HTERT RPE-1 (cell line): Measurements from ENCODE around the gene BRD4.
"Not testable (repeated sequence)": the region's sequence is repeated elsewhere in the genome, so short reads cannot be mapped to it uniquely, and the experiment has no call there.

Experiments
- in situ Hi-C: fragments of 300-500 bp; cut with MboI; formaldehyde crosslinking; loops from 4 replicates; pipeline ENCODE4 v1.14.3; 2020; ENCODE audit warnings: low sequenced_read_pairs

BRD4 gene

GRCh38 chr19:15363048-15363447 is 30.7 kb upstream of the BRD4 start:
- in situ Hi-C loops: not testable (repeated sequence)

GRCh38 chr19:15360015-15360414 is 27.7 kb upstream of the BRD4 start:
- in situ Hi-C loops: not testable (repeated sequence)

GRCh38 chr19:15358918-15359317 is 26.6 kb upstream of the BRD4 start:
- in situ Hi-C loops: no loop called here

GRCh38 chr19:15357906-15358305 is 25.6 kb upstream of the BRD4 start:
- in situ Hi-C loops: no loop called here

GRCh38 chr19:15354566-15355296 is 22.4 kb upstream of the BRD4 start:
- in situ Hi-C loops: no loop called here

- in situ Hi-C loops: no loop called here
These were observed 21.6 kb upstream of the BRD4 start for GRCh38 chr19:15353908-15354307.

GRCh38 chr19:15352535-15352934 is 20.2 kb upstream of the BRD4 start:
- in situ Hi-C loops: not testable (repeated sequence)

GRCh38 chr19:15341328-15341727 is 9.0 kb upstream of the BRD4 start:
- in situ Hi-C loops: not testable (repeated sequence)

- in situ Hi-C loops: no loop called here
These were observed 7.7 kb upstream of the BRD4 start for GRCh38 chr19:15340086-15340485.

GRCh38 chr19:15337202-15337601 is 4.9 kb upstream of the BRD4 start:
- in situ Hi-C loops: no loop called here

GRCh38 chr19:15335992-15336391 is 3.7 kb upstream of the BRD4 start:
- in situ Hi-C loops: not testable (repeated sequence)

GRCh38 chr19:15331419-15332310 is 674 bp downstream of the BRD4 start:
- in situ Hi-C loops: no loop called here

GRCh38 chr19:15330801-15331418 is 1.4 kb downstream of the BRD4 start:
- in situ Hi-C loops: no loop called here

- in situ Hi-C loops: no loop called here
These were observed 4.0 kb downstream of the BRD4 start for GRCh38 chr19:15328312-15328711.

- in situ Hi-C loops: no loop called here
These were observed 7.4 kb downstream of the BRD4 start for GRCh38 chr19:15324791-15325519.

GRCh38 chr19:15323496-15324235 is 8.7 kb downstream of the BRD4 start:
- in situ Hi-C loops: no loop called here

GRCh38 chr19:15321739-15322138 is 10.6 kb downstream of the BRD4 start:
- in situ Hi-C loops: no loop called here

- in situ Hi-C loops: no loop called here
These were observed 12.2 kb downstream of the BRD4 start for GRCh38 chr19:15320116-15320515.

GRCh38 chr19:15318241-15318691 is 14.1 kb downstream of the BRD4 start:
- in situ Hi-C loops: no loop called here

GRCh38 chr19:15317392-15318071 is 14.8 kb downstream of the BRD4 start:
- in situ Hi-C loops: no loop called here
